Measurements from ENCODE around the gene MAP3K4.
"Not testable (repeated sequence)": the region's sequence is repeated elsewhere in the genome, so short reads cannot be mapped to it uniquely, and the experiment has no call there.

Gene MAP3K4

DNA sequence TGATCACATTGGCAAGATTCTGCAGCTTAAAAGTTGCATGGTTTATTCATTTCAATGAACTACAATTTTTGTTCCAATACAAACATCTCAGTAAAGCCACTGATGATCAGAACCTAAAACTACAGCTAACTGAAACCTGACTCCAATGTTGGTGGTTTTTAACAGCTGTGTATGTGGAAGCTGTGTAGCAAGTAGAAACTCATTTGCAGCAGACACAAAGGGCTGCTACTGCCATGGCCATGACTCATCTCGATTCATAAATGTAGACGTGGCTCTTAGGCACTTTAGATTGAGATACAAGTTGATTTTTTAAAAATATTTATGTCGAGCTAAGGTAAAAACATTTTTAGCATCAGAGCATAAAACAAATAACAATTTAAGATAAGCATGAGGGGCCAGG, 19.5 kb upstream of the MAP3K4 start:
- DNase-seq (ENCODE audit: low read depth in 2 of 2, low spot score in 1 of 2): no peak

DNA sequence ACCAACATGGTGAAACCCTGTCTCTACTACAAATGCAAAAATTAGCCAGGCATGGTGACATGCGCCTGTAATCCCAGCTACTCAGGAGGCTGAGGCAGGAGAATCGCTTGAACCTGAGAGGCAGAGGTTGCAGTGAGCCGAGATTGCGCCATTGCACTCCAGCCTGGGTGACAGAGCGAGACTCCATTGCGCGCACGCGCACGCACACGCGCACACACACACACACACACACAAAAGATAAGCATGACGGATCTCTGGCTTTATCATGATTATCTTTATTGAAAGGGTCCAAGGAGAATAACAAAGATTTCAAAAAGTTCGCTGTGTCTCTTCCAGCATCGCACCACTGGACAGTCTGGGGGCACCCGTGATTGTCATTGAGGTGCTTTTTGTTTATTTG, 19.0 kb upstream of the MAP3K4 start:
- DNase-seq (ENCODE audit: low read depth in 2 of 2, low spot score in 1 of 2): not testable (repeated sequence)

DNA sequence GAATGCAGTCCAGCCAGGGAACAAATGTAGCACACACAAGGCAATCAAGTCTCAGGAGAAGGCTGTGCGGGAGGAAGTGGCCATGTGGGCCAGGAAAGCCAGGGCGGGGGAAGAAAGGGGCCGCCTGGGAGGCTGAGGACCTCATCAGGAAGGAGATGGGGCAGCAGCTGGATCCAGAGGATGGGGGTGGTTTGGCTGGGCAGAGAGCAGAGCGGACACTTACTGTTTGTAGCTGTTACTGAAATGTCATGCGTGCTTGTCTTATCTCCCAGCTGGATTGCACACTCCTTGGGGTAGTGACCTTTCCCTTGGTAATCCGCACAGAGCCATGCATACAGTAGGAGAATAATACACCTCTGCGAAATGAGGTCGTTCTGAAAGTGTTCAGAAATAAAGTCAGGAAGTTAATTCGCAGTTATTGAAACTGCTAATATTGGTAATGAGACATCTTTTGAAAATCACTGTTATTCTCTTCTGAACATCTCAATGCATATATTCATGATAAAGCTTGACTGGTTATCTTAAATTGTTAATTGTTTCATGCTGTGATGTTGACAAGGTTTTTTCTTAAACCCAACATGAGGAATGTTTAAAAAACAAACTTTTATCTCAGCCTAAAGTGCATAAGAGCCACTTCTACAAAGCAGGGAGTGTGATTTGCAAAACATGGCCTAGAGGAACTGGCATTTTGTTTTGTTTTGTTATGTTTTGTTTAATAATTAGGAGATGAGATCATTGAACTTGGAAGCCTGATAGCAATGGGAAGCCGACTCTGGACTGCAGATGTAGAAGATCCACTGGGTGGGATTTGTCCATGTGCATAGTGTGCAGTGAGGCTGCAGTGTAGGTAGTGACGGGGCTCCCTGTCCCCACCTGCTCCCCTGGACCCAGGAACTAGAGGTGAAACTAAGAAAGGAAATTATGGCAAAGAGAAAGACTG, 18.0 kb upstream of the MAP3K4 start:
- no peak for DNase-seq (ENCODE audit: low read depth in 2 of 2, low spot score in 1 of 2)

DNA sequence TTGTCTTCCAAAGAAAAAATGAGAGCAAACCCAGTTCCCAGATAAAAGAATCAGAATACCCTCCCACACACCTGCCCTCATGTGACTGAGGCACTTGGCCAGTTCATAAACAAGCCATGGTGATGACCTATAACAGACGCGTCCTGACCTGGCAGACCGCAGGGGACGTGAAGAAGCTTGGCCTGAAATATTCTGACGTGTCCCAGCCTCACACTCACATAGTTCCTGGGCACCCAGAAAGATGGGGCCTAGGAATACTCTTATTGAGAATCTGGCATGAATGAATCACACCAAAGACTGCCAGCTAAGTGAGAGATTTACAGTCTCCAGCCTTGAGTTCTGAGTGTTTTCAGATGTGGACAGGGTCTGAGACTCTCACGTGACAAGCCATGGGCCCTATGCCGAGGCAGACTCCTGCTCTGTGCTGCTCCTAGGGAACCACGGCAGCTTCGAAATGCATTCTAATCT, 17.2 kb upstream of the MAP3K4 start:
- DNase-seq (ENCODE audit: low read depth in 2 of 2, low spot score in 1 of 2): no peak

DNA sequence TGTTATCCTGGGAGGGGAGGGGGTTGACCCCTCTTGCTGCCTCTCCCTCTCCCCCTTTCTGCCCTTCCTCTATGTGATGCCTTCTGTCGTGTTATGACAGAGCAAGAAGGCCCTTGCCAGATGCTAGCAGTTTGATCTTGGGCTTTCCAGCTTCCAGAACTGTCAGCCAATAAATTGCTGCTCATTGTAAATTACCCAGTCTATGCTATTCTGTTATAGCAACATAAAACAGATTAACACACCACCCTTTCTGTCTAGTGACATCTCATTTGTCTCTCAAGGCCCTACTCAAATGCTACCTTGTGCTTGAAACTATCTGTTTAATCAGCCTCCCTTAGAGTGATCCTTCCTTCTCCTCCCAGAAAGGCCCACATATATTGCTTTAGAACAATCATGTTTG, 16.4 kb upstream of the MAP3K4 start:
- no peak for DNase-seq (ENCODE audit: low read depth in 2 of 2, low spot score in 1 of 2)

DNA sequence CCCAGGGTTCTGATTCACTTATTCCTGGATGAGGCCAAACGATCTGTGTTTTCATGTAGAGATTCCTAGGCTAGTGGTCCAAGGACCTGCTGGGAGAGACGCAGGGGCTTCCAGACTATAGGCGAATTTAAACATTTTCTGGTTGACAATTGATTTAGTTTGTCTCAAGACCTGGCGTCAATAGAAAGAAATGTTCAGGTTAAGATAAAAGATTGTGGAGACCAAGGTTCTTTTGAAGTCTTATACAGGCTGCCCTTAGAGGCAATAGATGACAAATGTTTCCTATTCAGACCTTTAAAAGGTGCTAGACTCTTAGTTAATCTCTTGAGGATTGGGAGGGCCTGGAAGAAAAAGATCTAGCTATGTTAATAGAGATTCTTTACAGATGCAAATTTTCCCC, 15.6 kb upstream of the MAP3K4 start:
- not testable (repeated sequence) for DNase-seq (ENCODE audit: low read depth in 2 of 2, low spot score in 1 of 2)

DNA sequence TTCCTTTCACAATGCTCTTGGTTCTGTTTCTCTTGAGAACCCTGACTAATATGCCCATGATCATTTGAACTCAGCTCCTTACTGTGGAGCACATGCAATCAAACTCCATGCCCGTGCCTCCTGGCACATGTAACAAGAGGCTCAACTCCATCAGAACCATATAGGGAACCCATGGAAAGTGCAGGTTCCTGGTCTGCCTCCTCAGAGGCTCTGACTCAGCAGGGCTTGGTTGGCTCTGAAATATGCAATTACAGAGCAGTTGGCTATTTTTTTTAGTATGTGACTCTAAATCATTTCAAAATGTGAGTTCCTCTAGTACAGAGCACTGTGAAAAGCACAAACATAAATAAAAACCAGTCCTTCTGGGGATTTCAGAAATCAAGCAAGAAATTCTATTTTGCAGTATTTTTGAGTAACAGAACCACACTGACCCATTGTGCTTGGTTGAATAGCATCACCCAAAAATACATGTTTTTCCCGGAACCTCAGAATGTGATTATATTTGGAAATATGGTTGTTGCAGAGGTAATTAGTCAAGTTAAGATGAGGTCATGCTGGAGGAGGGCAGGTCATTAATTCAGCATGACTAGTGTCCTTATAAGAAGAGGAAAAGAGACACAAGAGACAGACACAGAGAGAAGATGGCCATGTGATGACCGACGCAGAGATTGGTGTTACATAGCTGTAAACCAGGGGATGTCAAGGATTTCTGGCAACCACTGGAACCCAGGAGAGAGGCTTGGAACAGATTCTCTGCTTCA, 13.2 kb upstream of the MAP3K4 start:
- no peak for DNase-seq (ENCODE audit: low read depth in 2 of 2, low spot score in 1 of 2)

DNA sequence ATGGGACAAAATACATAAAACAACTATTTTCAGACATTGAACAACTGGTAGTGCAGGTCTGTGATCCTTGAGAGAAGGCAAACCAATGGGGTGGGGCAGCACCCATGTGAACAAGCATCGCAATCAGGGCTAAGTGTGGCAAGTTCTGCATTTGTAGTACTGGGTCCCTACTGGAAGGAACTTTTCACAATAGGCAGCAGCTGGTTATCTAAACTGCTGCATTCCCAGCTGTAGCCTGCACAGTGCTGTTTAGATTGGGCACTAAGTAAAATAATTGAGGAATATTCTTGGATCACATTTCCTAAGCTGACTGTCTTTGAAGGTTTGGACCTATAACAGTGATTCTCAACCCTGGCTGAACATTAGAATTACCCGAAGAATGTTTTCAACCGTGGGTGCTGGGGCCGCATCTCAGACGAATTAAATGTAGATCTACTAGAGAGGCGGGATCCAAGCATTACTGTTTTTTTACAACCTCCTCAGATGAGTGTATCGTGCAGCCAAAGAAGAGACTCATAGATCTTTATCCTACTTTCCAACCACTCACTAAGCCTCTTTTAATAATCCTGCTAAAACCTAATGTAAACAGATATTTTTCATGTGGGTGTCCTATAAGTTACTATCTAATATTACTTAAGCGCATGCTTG, 12.4 kb upstream of the MAP3K4 start:
- DNase-seq (ENCODE audit: low read depth in 2 of 2, low spot score in 1 of 2): no peak

DNA sequence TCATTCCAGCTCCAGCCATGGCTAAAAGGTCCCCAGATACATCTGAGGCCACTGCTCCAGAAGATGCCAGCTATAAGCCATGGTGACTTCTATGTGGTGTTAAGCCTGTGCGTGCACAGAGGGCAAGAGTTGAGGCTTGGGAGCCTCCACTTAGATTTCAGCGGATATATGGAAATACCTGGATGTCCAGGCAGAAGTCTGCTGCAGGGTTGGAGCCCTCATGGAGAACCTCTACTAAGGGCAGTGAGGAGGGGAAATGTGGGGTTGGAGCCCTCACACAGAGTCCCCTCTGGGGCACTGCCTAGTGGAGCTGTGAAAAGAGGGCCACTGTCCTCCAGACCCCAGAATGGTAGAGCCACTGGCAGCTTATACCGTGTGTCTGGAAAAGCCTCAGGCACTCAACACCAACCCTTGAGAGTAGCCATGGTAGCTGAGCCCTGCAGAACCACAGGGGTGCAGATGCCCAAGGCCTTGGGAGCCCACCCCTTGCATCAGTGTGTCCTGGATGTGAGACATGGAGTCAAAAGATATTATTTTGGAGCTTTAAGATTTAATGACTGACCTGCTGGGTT, 8.1 kb upstream of the MAP3K4 start:
- DNase-seq (ENCODE audit: low read depth in 2 of 2, low spot score in 1 of 2): not testable (repeated sequence)

DNA sequence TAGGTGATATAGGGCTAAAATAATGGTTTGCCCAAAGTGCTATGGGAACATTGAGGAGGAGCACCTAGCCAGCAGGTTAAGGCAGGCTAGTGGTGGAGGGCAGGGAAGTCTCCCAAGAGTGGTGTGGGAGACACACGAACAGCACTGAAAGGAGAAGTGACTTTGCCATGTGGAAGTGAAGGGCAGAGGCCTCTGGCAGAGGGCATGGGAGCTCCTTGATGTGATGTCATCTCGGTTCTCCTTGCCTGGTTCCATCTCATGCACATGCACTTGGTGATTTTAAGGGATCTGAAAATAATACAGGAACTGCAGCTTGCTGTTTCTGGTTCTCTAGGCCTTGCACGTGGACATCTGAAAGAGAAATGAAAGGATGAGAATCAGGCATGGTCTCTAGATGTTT, 4.7 kb upstream of the MAP3K4 start:
- DNase-seq (ENCODE audit: low read depth in 2 of 2, low spot score in 1 of 2): no peak

DNA sequence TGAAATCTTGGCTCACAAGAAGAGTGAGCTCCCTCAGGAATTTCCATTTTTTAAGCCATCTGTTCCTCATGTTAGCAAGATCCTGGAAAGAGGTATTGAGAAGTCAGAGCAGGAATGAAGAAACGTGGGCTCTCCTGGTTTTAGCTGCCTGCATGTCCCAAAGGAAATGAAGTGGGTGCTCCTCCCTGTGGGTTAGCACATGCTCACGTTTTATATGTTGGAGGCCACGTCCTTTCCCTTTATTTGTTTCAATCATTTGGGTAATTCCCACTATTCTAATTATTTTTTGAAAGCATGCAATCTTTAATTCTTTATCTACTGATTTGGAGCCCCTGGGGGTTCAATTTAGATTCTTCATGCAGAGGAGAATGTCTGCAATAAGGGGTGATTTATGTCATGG, 4.3 kb upstream of the MAP3K4 start:
- DNase-seq (ENCODE audit: low read depth in 2 of 2, low spot score in 1 of 2): no peak

DNA sequence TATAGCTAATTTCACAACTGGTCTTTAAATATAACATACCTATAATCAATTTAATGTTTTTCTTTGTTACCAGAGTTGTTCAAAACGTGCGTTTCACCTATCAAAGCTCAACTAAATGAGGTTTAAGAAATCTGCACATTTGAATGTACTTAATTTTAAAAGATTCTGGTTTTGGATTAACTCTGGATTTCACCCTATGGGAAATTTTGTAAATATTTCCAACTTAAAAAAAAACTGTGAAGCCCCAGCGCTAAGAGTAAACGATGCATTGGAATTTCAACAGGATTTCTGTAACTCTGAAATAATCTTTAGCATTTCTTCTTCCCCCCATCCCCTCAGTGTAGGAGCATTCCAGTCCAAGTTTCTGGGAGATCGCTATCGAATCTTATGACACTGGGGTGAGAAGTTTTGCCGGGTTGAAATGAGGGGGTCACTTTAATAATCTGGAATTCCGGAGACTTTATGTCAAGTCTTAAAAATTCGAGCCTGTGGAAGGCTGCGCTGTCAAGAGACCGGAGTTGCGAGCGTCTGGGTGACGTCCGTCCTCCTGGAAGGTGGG, 643 bp upstream of the MAP3K4 start:
- no peak for DNase-seq (ENCODE audit: low read depth in 2 of 2, low spot score in 1 of 2)

DNA sequence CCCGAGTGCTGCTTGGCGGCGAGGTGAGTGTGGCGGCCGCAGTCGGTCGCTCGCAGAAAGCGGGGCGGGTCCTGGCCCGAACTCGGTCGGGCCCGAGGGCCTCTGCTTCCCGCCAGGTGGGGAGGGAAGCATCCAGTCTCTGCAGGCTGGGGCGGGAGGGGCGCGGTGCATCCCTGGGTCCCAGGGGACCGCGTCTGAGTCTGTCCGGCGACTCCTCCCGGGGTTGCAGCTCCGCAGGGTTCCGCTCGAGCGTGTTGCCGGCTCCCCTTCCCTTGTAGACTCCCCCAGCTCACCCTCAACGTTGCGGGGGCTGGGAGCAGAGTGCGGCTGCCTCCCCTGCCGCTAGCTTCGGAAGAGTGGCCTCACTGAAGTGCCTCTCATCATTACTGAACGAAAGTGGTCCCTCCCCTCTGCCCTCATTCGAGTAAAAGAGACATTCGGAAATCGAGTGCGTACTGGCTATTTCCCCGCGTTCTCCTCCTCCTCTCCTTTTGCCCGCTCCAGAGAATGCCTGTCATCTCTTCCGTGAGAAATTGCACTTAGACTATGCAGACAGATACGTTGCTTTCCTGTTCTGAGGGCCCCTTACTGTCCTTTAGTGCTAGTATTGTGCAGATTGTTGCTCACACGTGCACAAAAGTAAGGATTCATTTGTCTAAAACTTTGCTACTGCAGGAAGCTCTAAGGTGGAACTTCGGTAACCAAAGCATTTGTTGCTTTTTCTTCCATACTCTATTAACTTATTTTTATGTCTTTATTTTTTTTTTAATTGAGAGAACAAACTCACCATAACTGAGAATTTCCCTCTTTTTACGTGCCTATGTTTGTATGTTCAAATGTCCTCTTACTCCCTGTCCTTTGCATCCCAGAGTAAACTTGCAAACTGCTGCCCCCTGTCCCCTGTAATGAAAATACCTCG, 751 bp downstream of the MAP3K4 start:
- DNase-seq (ENCODE audit: low read depth in 2 of 2, low spot score in 1 of 2): peak in 1 of 2 donors; percentile 9

DNA sequence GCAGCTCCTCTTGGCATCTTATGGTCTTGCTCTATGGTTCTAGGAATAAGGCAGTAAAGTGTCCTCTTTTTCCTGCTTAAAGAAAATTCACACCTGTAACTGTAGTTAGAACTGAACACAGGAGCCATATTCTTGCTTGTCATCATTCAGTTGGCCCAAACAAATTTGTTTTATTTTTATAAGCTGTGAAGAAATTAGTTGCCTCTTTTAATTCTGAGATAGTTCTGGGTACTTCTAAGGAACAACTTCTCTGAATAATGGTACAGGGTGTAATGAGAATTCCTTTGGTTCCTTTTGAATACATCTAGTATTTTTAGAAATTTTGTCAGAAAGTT, 1.4 kb downstream of the MAP3K4 start:
- DNase-seq (ENCODE audit: low read depth in 2 of 2, low spot score in 1 of 2): no peak

DNA sequence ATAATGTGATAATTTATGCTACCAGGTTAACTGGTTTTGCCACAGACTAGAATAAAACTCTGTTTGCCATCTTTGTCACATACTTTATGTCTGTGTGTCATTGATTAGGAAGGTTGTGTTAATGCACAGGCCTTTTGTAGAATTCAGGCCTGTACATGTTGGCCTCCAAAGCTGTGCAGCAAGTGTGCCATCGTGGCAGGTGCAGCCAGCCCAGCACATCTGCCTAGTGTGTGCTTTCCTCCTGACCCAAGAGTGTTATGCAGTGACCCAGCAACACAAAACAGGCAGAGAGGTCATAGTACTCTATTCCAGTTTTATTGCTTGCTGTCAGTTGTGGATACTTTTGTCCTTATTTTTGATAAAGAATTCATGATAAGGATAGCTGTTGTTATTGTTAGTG, 3.7 kb downstream of the MAP3K4 start:
- no peak for DNase-seq (ENCODE audit: low read depth in 2 of 2, low spot score in 1 of 2)

DNA sequence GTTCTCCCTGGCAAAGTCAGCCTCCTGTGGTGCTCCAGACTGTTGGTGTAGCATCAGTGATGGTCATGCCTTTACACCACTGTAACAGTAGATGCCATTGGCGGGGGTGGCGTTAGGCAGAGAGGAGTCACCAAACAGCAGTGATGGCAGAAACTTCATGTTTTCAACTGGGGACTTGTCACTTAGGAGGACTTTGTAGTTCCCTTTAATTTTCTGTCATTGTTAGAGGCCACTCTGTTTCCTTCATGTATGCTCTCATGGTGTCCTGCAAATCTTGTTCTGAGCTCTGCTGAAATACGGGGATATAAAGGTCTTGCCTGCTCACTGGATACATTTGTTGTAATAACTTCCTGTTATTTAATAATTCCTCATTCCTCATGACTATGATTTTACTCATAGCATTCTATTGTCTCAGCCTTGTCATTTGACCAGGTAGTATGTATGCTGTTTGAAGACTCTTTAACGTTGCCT, 4.6 kb downstream of the MAP3K4 start:
- no peak for DNase-seq (ENCODE audit: low read depth in 2 of 2, low spot score in 1 of 2)

DNA sequence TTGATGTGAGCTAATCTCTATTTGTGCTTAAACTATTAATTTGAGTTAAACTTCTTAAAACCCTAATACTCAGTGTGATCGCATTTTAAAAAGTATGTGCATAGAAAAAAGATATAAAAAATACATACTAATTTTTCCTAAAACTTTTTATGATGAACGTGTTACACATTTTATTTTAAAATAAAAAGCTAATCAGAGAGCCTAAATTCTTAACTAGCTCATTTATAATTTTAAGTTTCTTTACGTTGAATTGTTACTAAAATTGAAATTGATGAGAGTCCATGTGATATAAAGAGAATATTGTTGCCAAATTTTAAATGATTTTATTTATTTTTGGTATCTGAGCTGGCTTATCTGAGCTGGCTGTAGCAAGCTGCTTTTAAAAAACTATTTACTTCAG, 6.6 kb downstream of the MAP3K4 start:
- DNase-seq (ENCODE audit: low read depth in 2 of 2, low spot score in 1 of 2): no peak

DNA sequence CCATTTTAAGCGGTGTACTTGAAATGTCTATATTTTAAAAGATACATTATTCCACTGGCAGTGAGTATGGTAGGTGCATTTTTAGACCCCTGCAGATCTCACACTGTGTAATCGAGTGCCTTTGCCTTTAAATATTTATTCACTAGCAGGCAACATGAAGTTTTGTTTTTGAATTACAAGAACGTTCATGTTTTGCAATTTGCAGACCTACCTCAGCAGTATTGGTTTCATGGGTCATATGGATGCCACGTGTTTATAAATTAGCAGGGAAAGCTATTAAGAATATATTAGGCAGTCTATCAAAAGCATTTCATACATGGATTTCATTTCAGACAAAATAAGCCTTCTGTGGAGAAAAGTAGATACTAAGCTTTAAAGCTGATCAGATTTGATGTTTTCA, 7.2 kb downstream of the MAP3K4 start:
- DNase-seq (ENCODE audit: low read depth in 2 of 2, low spot score in 1 of 2): no peak

DNA sequence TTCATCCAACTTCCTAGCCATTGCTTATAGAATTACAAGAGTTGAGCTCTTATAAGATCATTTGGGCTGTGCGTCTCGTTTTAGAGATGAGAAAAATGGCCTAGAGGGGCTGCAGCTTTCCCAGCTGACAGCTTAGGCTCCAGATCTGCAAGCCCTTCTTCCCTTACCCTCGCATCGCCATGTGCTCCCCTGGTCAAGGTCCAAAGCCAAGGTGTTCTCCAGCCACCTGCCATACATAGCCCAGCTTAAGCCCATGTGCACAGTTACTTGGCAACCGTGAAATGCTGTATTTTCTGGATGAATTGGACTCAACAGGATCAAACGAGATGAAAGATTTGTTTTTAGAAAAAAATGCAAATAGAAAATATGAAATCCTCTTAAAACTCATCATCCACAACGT, 7.9 kb downstream of the MAP3K4 start:
- DNase-seq (ENCODE audit: low read depth in 2 of 2, low spot score in 1 of 2): no peak

DNA sequence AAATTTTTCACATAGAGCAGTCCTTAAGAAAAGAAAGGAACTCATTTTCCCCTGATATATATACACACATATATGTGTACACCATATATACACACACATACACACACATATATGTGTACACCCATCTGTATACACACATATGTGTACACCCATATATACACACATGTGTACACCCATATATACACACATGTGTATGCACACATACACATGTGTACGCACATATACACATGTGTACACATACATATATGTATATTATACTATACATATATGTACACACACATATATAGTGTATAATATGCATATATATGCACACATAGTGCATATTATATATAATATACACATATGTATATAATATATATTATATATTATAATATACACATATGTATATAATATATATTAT, 9.1 kb downstream of the MAP3K4 start:
- DNase-seq (ENCODE audit: low read depth in 2 of 2, low spot score in 1 of 2): no peak

Data from stimulated activated CD8-positive, alpha-beta memory T cell treated with anti-CD3 and anti-CD28 coated beads, Interleukin-4, amount 100 ng/mL, for 4 hours (primary cell).